HK-2 (cell line): ENCODE data around the gene TMEM158.

Source experiments
- DNase-seq: peaks from one replicate; pipeline ENCODE4 v3.0.0-alpha.2; 2018; ENCODE audit not compliant: unreplicated experiment

TMEM158 gene

DNA sequence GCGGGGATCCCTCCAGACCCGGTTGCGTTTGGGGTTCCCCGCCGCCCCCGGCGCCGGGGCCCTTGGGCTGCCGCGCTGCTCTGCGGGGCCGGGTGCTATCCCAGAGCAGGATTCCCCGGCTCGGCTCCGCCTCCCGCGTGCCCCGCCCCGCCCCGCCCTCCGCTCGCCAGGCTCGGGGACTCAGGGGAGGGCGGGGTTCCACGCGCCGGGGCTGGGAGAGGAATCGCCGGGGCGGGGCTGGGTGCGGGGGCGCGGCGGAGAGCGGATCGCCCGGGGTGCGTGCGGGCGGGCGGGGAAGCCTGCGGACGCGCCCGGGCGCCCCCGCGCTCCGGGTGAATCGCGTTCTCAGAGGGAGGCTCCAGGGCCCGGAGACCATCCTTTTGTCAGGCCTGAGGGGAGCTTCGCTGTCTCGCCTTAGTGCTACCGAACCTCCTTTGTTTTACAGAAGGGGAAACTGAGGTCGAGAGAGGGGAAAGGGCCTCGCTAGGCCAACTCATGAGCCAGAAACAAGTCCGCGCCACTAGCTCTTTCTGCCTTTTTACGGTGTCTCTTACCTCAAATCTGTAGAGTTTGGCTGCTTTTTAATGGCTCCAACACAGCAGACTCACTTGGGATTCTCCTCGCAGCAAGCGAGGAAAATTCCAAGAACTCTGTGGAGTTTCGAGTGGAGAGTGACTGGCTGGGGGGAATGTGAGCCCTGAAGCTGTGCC, at the start of gene TMEM158:
TSS of gene TMEM158 (minus strand) at position 82 of the 710 bp plus-strand sequence. CDS start 260 bp downstream, outside the sequence.
- DNase-seq: peak; percentile 61

- DNase-seq: no peak
Observed at GRCh38 chr3:45275006-45275704, 49.1 kb upstream of the TMEM158 start.

DNA sequence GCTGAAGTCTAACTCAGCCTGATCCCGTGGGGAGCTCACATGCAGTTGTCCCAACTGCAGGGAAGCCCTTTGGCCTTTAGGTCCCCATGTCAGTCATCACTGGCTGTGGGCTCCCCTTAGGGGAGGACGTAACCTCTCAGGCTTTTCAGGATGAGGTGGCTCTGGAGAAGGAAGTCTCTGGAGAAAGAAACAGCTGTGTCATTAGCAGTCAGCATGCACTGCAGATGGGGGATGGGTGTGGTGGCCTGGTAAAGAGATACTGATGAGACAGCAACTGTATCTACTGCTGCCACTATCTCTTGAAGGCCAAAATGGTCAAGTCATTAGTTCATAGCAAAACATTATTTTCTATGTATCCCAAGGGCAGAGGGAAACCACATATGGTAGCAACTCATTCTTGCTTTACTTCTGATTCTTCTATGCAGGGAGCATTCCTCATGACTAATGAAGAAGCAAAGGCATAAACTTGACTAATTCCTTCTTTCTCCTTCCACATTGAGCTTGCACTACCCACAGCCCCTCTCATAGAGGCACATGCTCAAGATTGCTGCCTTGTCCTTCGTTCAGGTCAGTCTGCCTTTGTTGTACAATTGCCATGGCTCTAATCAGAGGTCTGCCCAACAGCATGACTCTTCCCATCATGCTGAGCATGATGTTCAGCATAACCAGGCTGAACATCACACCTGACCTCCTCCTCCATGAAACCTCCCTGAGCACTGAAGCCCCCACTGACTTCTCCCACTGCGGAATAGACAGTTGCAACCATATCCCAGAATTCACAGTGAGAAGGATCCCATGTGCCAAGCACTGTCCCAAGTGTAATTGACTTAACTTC, 47.8 kb upstream of the TMEM158 start:
- DNase-seq: no peak

GRCh38 chr3:45272828-45273470, 46.9 kb upstream of the TMEM158 start:
- DNase-seq: no peak

- no peak for DNase-seq
Observed at GRCh38 chr3:45272032-45272810, 46.1 kb upstream of the TMEM158 start.

DNA sequence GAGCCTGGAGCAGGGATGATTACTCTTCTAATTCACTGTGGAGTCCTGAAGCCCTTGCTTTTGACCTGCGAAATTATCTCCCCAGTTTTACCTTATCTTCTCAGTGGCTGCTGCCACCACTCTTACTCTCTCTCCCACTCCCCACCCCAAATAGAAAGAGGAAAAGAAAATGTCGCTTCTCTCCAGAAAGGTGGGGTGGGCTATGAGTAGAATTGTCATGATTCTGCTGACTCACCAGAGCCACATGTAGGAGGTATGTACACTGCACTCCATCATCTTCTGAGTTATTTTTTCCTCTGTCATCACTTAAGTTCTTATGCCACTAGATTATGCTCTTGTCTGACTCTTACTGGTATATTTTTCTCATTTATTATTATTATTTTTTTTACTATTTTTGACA, 43.9 kb upstream of the TMEM158 start:
- no peak for DNase-seq

- no peak for DNase-seq
Observed at GRCh38 chr3:45267097-45267496, 41.0 kb upstream of the TMEM158 start.

DNA sequence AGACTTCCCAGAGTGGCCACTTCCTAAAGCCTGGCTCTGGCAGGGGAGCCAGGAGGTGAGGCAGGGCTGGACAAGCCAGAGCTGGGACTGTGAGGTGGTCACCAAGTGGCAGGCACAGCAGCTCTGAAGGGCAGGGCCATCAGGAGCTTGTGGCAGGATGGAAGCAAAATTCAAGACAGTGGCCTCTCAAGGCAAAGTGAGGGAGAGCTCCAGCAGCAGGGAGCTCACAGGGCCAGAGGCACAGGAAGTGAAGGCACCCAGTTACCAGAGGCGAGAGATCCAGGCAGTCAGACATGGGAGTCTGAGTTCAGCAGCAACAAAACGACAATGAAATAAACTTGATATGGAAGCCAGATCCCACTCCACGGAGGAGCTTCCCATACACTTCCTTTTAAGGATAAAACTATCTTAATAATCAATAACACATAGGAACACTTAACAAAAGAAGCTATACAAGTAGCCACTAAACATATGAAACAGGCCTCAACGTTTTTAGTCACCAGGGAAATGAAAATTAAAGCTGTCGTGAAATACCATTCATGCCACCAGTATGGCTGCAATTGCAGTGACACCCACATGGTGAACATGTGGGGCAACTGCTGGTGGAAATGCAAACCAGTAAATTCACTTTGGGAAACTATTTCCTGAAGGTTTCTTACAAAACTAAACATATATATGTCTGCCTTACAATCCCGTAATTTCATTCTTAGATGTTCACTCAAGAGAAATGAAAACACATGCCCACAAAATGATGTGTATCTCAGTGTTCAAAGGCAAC, 35.4 kb upstream of the TMEM158 start:
- no peak for DNase-seq

DNA sequence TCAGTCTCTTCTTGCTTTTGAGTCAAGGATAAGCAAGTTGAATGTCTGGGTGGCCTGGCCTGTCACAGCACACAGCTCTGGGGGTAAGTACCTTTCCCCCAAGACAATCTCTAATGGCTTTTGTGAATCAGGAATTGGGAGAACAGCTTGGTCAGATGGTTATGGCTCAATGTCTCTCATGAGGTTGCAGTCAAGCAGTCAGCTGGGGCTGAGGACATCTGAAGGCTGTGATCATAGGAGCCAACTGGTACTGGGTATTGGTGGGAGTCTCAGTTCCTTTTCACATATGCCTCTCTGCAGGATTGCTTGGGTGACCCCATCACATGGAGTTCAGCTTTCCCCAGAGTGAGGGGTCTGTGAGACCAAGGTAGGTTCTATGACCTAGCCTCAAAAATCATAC, 33.0 kb upstream of the TMEM158 start:
- DNase-seq: no peak

GRCh38 chr3:45258317-45258716, 32.2 kb upstream of the TMEM158 start:
- no peak for DNase-seq

DNA sequence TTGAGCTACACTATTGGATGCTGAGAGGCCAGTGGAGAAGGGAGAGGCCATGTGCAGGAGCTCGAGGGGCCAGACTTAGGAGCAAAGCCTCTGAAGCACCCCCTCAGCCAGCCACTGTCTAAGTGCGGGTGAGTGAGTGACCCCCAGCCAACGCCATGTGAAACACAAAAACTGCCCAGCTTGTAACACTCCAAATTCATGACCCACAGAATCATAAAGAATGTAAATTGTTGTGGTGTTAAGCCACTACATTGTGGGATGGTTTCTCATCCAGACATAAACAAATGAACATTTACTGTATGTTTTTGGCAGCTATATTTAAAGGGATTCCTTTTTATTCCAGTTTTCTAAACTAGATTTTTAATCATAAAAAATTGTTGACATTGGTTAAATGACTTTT, 27.2 kb upstream of the TMEM158 start:
- DNase-seq: no peak

DNA sequence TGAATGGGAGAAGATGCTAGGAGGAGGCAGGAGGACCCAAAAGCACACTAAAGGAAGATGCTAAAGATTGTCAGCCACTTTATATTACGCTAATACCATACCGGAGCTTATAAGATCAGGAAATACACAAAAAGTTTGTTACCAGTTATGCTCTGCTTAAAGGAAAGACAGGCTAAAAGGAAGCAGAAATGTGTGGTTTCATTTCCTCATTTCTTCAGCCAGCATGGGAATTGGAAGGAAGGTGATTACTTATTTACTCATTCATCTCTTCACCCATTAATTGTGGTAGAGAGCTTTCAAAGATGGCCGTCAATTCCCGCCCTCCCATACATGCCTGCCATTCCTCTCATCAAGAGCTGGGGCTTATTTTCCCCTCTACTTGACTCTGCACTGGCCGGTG, 26.7 kb upstream of the TMEM158 start:
- no peak for DNase-seq

GRCh38 chr3:45249391-45249790, 23.3 kb upstream of the TMEM158 start:
- DNase-seq: no peak

- DNase-seq: no peak
Observed at GRCh38 chr3:45246241-45246640, 20.2 kb upstream of the TMEM158 start.

DNA sequence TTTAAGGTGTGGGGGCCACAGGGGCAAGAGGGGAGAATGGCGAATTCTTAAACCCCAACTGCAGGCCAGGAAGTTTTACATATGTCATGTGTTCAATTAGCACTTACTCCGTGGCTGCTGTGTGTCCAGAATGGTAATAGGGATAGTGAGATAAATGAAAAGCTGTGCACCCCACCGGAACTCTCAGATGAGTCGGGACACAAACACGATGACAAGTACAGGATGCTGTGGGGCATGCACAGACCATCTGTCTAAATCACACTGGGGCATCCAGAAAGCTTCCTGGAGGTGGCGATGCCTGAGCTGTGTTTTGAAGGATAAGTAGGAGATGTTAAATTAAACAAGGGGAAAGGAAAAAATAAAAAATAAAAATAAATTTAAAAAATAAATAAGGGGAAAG, 18.3 kb upstream of the TMEM158 start:
- DNase-seq: no peak

- DNase-seq: no peak
Observed at GRCh38 chr3:45241206-45241605, 15.1 kb upstream of the TMEM158 start.

DNA sequence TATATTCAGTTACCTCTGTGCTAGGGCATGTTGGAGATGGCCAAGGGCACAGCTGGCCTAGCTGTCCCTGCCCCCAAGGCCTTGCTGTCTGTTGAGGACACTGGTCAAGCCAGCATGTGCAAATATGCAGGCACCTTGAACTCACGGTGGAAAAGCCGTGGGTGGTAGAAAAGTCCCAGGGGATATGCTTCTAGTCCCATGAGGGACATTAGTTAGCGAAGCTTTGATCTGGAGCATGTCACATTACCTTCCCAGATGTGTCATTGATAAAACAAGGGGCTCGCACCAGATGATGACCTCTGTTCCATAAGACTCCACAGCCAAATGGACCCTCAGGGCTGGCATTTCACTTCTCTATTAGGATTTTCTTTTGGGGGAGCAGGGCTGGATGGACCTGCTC, 14.2 kb upstream of the TMEM158 start:
- no peak for DNase-seq

- no peak for DNase-seq
Observed at GRCh38 chr3:45239254-45239653, 13.2 kb upstream of the TMEM158 start.

GRCh38 chr3:45236964-45237363, 10.9 kb upstream of the TMEM158 start:
- DNase-seq: no peak

- no peak for DNase-seq
Observed at GRCh38 chr3:45235409-45235808, 9.3 kb upstream of the TMEM158 start.

- no peak for DNase-seq
Observed at GRCh38 chr3:45234250-45234649, 8.2 kb upstream of the TMEM158 start.
